ENCODE results near the gene ZNF211. TPM values are rescaled to one million over a fixed set of nuclear protein-coding genes. Genes with fewer than 3 reads are reported as not detected.
A peak's percentile ranks its signal among the peaks of the same experiment; 100 is the strongest.

Gene ZNF211
- total RNA-seq, 1 experiment from 2014 or later: 6.7 TPM

GRCh38 chr19:57615346-57615745, 17.6 kb upstream of the ZNF211 start:
- H3K9me2 ChIP-seq (ENCODE audit: insufficient read depth): no peaks in the 10 kb centered on the region
- peak overlapping the region in 1 of 2 experiments; percentile 80; a peak in 2 of 4 replicates for H3K4me3 ChIP-seq (replicated peaks in 1 of 2; ENCODE audit: low read depth in 1 of 2, low read length in 2 of 2)
- intact Hi-C loops (cut with micrococcal nuclease): no loop called here
- peak overlapping the region; percentile 83 for H3K4me2 ChIP-seq (ENCODE audit: low read length)
- no TSS peak for BruUV-seq (replicated peaks)
- no peak overlapping the region for H3K9ac ChIP-seq (ENCODE audit: low read length)
- no peaks in the 10 kb centered on the region for H4K20me1 ChIP-seq (ENCODE audit: insufficient read depth)
- peaks cover 3 to 12% of the 10 kb centered on the region in 2 experiments; a peak in 3 of 4 replicates for H3K4me1 ChIP-seq (ENCODE audit: control insufficient read depth in 1 of 2, insufficient read depth in 2 of 2, low read length in 2 of 2)
- POLR2A ChIA-PET: no interaction called here
- RAD21 ChIA-PET (ENCODE audit: low non-redundant PET in 1 of 2, low total read pairs in 2 of 2, uncharacterized antibody in 2 of 2, unreplicated experiment in 2 of 2): no interaction called here
- TF ChIP-seq CEBPB (IDR thresholded peaks at IDR 0.05; ENCODE audit: low read depth) (no peak), ZBTB33 (IDR thresholded peaks at IDR 0.05; ENCODE audit: extremely low read depth, insufficient replicate concordance, low read length) (no peak), CBX3 (IDR thresholded peaks at IDR 0.05; ENCODE audit: low read depth) (peak; percentile 56; the same call in 1 of the 2 replicates), EZH2phosphoT487 (IDR thresholded peaks at IDR 0.05; ENCODE audit: borderline replicate concordance) (no peak), ATF3 (IDR thresholded peaks at IDR 0.05) (no peak), ZNF274 (IDR thresholded peaks at IDR 0.05; ENCODE audit: low read depth, low read length) (no peak), MAX (IDR thresholded peaks at IDR 0.05) (no peak)
- DNase-seq (ENCODE audit: low read depth, low spot score): no peak
- no peak overlapping the region for H2AFZ ChIP-seq (ENCODE audit: low read depth, low read length, poor library complexity, severe bottlenecking)
- no peak for ATAC-seq
- H3K79me2 ChIP-seq (ENCODE audit: insufficient read depth, low read length): peaks cover 20% of the 10 kb centered on the region; the same call in 1 of the 2 replicates
- no peak overlapping the region for H3K27ac ChIP-seq (ENCODE audit: low read depth, low read length)
- no peaks in the 10 kb centered on the region for H3K27me3 ChIP-seq (ENCODE audit: insufficient read depth, low read length)
- peaks cover 41 to 61% of the 10 kb centered on the region in 2 experiments; a peak in 3 of 4 replicates for H3K9me3 ChIP-seq (ENCODE audit: control insufficient read depth in 1 of 2, insufficient read depth in 1 of 2, low read depth in 1 of 2, low read length in 2 of 2)
- CTCF ChIA-PET: no interaction called here
- H3K36me3 ChIP-seq (ENCODE audit: control insufficient read depth in 1 of 2, insufficient read depth in 2 of 2, low read length in 2 of 2): peaks cover 12 to 21% of the 10 kb centered on the region in 2 experiments

All from HCT116 (cell line).